Thyroid gland (tissue), 4 donors: ENCODE measurements around the gene NGLY1. TPM values are rescaled to one million over a fixed set of nuclear protein-coding genes. Genes with fewer than 3 reads are reported as not detected.

ENCODE experiments used
- DNase-seq, 2 donors: peaks; one replicate each; pipeline ENCODE4 v3.0.0-alpha.2; 2019
- H3K27ac ChIP-seq, 3 donors: fragments of 200-600 bp; sonication (generic); 1 replicate in 2 of 3; 2 replicates in 1 of 3; pipeline ENCODE4 v1.5.1; 2016 to 2019; ENCODE audit warnings: mild to moderate bottlenecking in 1 of 3, moderate library complexity in 1 of 3
- H3K27me3 ChIP-seq: fragments of 200-600 bp; sonication (generic); one replicate; pipeline ENCODE4 v1.5.1; 2019
- H3K36me3 ChIP-seq, 2 donors: fragments of 200-600 bp; sonication (generic); one replicate each; pipeline ENCODE4 v1.5.1; 2016 to 2019
- H3K4me1 ChIP-seq, 2 donors: fragments of 200-600 bp; sonication (generic); one replicate each; pipeline ENCODE4 v1.5.1; 2017 to 2019
- H3K4me3 ChIP-seq, 3 donors: fragments of 200-600 bp; sonication (generic); replicated peaks in 1 of 3; 1 replicate in 2 of 3; 2 replicates in 1 of 3; pipeline ENCODE4 v1.5.1; 2016; ENCODE audit warnings: mild to moderate bottlenecking in 1 of 3
- H3K9me3 ChIP-seq: fragments of 200-600 bp; sonication (generic); one replicate; pipeline ENCODE4 v1.5.1; 2017
- CTCF ChIP-seq, 6 experiments: fragments of 200-600 bp in 3 of 6; fragments of 450-650 bp in 3 of 6; sonication (generic) in 3 of 6; IDR thresholded peaks; one replicate each; pipeline ENCODE4 v1.5.1; 2016 to 2019; ENCODE audit warnings: antibody characterized with exemption in 6 of 6, mild to moderate bottlenecking in 2 of 6, inconsistent platforms in 1 of 6, moderate library complexity in 1 of 6
- POLR2A ChIP-seq, 2 donors: fragments of 450-650 bp; IDR thresholded peaks; one replicate each; pipeline ENCODE4 v1.6.1; 2017; ENCODE audit warnings: antibody characterized with exemption in 2 of 2, mild to moderate bottlenecking in 2 of 2, moderate library complexity in 1 of 2
- WGBS, 2 donors: methylation state at CpG; one replicate each; pipeline ENCODE4 v1.1.5; 2017; 5-methylcytosine and 5-hydroxymethylcytosine counted together
- intact Hi-C: fragments of 100-400 bp; cut with DNase I; formaldehyde crosslinking; loops from one replicate; pipeline ENCODE4 v1.15.1; 2023
- total RNA-seq, 4 donors: library from RNA; depleted of rRNA; stranded (reverse); fragments of >200 nt; gene quantifications; one replicate each; pipeline ENCODE4 v1.2.3, GENCODE V29; 2016

The NGLY1 gene
- total RNA-seq, 4 donors from 2014 or later: 31.6 to 47.3 (median 38.7) TPM

DNA sequence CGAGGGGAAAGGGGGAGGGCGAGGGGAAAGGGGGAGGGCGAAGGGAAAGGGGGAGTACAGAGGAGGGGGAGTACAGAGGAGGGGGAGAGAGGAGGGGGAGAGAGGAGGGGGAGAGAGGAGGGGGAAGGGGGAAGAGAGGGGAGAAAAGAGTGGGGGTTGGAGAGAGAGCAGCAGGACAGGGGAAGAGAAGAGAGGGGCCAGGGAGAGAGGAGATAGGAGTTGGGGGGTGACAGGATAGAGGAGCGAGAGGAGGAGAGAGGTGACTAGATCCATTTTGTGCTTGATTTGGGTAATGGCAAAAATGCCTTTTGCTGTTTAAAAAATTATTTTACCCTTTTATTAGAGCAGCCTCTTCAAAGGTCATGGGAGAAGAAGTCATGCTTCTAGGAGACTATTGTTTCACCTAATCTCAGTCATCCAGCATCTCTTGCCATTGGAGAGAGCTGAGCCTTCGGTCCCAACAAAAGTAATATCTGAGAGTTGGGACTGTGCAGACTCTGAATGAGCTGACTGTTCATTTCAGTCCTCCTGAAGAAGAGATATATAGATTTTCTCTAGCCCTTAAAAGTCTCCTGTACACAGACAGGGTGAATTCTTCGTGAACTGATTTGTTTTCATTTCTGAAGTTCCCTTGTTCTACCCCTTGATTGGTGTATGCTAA is 103.5 kb downstream of the NGLY1 start:
- TF ChIP-seq POLR2A (IDR thresholded peaks at IDR 0.05) (no peak), CTCF (IDR thresholded peaks at IDR 0.05) (no peak)
- H3K9me3 ChIP-seq: no peaks in the 10 kb centered on the region
- intact Hi-C loops: loop anchor here (10.0 kb wide), 1 partner anchor 115 kb away; the partner anchor contains the start of gene OXSM
- H3K4me1 ChIP-seq: no peaks in the 10 kb centered on the region
- H3K36me3 ChIP-seq: no peaks in the 10 kb centered on the region
- no peaks in the 10 kb centered on the region for H3K27me3 ChIP-seq
- no peak overlapping the region for H3K27ac ChIP-seq
- 90 to 91% methylated on average over 4 to 5 of the region's 6 CpGs for WGBS, 2 donors
- H3K4me3 ChIP-seq: no peak overlapping the region
- no peak for DNase-seq

GRCh38 chr3:25679166-25679565 is 104.1 kb downstream of the NGLY1 start:
- DNase-seq: no peak
- WGBS, 2 donors: no CpG with 5 or more reads among the region's 2 CpGs
- no peaks in the 10 kb centered on the region for H3K36me3 ChIP-seq
- no peak for TF ChIP-seq CTCF (IDR thresholded peaks at IDR 0.05)
- no peak for TF ChIP-seq POLR2A (IDR thresholded peaks at IDR 0.05)
- H3K27ac ChIP-seq: no peak overlapping the region
- H3K4me1 ChIP-seq: no peaks in the 10 kb centered on the region
- H3K4me3 ChIP-seq: no peak overlapping the region
- intact Hi-C loops: loop anchor here (10.0 kb wide), 1 partner anchor 116 kb away; the partner anchor contains the start of gene OXSM
- no peaks in the 10 kb centered on the region for H3K9me3 ChIP-seq
- H3K27me3 ChIP-seq: no peaks in the 10 kb centered on the region

DNA sequence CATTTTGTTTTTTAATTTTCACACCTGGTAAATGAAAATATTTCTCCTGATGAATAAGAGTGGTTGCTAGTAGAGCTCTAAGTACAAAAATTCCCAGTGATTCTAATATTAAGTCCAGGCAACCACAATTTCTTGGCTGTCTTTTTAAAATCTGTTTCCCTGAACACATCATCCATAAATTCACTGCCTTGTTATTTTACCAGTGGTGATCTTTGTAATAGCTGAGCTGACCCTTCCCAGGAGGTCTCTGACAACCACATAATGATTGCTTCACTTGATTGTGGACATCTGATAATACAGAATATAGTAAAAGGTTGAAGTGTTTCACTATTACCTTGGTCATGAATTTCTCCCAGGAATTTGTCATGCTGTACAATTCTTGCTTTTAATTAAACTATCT is 104.7 kb downstream of the NGLY1 start:
- H3K36me3 ChIP-seq: no peaks in the 10 kb centered on the region
- no peaks in the 10 kb centered on the region for H3K4me1 ChIP-seq
- no peaks in the 10 kb centered on the region for H3K9me3 ChIP-seq
- no peak overlapping the region for H3K4me3 ChIP-seq
- H3K27me3 ChIP-seq: no peaks in the 10 kb centered on the region
- no peak for DNase-seq
- TF ChIP-seq POLR2A (IDR thresholded peaks at IDR 0.05) (no peak), CTCF (IDR thresholded peaks at IDR 0.05) (no peak)
- intact Hi-C loops: loop anchor here (10.0 kb wide), 1 partner anchor 116 kb away; the partner anchor contains the start of gene OXSM
- no peak overlapping the region for H3K27ac ChIP-seq

GRCh38 chr3:25677121-25677520 is 106.1 kb downstream of the NGLY1 start:
- H3K27ac ChIP-seq: no peak overlapping the region
- H3K36me3 ChIP-seq: no peaks in the 10 kb centered on the region
- no peaks in the 10 kb centered on the region for H3K27me3 ChIP-seq
- no peaks in the 10 kb centered on the region for H3K4me1 ChIP-seq
- intact Hi-C loops: loop anchor here (10.0 kb wide), 1 partner anchor 118 kb away; the partner anchor contains the start of gene OXSM
- H3K9me3 ChIP-seq: no peaks in the 10 kb centered on the region
- H3K4me3 ChIP-seq: no peak overlapping the region
- WGBS, 2 donors: 87 to 93% methylated on average over 2 of the region's 2 CpGs
- no peak for DNase-seq
- no peak for TF ChIP-seq CTCF (IDR thresholded peaks at IDR 0.05)
- no peak for TF ChIP-seq POLR2A (IDR thresholded peaks at IDR 0.05)

DNA sequence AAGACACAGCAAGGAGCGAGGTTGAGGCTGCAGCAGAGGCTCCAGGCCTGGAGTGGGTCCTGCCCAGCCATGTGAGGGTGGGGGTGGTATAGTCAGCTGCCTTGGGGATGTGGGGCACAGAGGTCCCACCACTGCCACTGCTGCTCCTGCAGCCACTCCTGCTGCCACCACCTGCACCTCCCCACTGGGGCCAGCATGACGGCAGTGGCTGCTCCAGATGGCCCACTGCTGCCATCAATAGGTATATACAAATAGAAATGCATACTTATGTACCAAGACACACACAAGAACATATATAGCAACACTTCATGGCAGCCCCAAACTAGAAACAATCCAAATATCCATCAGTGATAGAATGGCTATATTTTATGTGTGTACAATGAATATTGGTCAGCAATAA is 108.6 kb downstream of the NGLY1 start:
- intact Hi-C loops: loop anchor here (10.0 kb wide), 1 partner anchor 120 kb away; the partner anchor contains the start of gene OXSM
- WGBS, 2 donors: 89 to 90% methylated on average over 1 to 2 of the region's 2 CpGs
- H3K4me3 ChIP-seq: no peak overlapping the region
- DNase-seq: no peak
- H3K4me1 ChIP-seq: no peaks in the 10 kb centered on the region
- no peak for TF ChIP-seq POLR2A (IDR thresholded peaks at IDR 0.05)
- no peak for TF ChIP-seq CTCF (IDR thresholded peaks at IDR 0.05)
- H3K27me3 ChIP-seq: no peaks in the 10 kb centered on the region
- no peaks in the 10 kb centered on the region for H3K9me3 ChIP-seq
- no peak overlapping the region for H3K27ac ChIP-seq
- H3K36me3 ChIP-seq: no peaks in the 10 kb centered on the region
